Fibroblast of villous mesenchyme (primary cell): ENCODE results near the gene FOSL1. TPM values are rescaled to one million over a fixed set of nuclear protein-coding genes. Genes with fewer than 3 reads are reported as not detected.

Experiments used
- DNase-seq: peaks from one replicate; pipeline ENCODE4 v3.0.0-alpha.2; 2010; ENCODE audit warnings: low read depth
- H3K4me3 ChIP-seq: 2 replicates; pipeline ENCODE4 v1.5.1; 2011; ENCODE audit warnings: low read depth, mild to moderate bottlenecking, low read length
- total RNA-seq: library from RNA; depleted of rRNA; stranded (reverse); fragments of >200 nt; gene quantifications from 2 replicates; pipeline ENCODE4 v1.2.3, GENCODE V29; 2012
- TF ChIP-seq, protein P1 (sequence below): IDR thresholded peaks from 2 replicates; pipeline ENCODE4 v1.5.1; 2012; ENCODE audit warnings: low read depth, mild to moderate bottlenecking, low read length; ENCODE audit not compliant: insufficient read depth

The FOSL1 gene
- total RNA-seq, 1 donor, result 41.0 TPM

DNA sequence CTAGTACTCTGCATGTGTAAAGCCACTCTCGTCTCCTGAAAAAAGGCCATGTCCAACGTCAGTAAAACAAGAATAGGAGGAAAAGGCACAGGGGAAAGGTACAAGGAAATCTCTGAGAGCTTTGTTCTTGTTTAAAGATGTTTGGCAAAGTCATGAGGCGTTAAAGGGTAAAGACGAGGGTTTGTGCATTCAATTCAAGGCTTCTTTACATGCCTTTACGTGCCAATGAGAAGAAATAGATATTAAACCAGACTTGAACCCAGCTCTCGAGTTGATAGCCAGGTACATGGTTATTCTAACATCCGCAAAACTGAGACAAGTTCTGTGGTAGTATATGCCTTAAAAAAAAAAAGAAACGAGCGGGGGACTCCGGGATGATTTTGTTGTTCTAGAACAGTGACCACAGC lies 41.5 kb downstream of the FOSL1 start:
- TF ChIP-seq, protein P1, sequence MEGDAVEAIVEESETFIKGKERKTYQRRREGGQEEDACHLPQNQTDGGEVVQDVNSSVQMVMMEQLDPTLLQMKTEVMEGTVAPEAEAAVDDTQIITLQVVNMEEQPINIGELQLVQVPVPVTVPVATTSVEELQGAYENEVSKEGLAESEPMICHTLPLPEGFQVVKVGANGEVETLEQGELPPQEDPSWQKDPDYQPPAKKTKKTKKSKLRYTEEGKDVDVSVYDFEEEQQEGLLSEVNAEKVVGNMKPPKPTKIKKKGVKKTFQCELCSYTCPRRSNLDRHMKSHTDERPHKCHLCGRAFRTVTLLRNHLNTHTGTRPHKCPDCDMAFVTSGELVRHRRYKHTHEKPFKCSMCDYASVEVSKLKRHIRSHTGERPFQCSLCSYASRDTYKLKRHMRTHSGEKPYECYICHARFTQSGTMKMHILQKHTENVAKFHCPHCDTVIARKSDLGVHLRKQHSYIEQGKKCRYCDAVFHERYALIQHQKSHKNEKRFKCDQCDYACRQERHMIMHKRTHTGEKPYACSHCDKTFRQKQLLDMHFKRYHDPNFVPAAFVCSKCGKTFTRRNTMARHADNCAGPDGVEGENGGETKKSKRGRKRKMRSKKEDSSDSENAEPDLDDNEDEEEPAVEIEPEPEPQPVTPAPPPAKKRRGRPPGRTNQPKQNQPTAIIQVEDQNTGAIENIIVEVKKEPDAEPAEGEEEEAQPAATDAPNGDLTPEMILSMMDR, result no peak
- peak overlapping the region; percentile 98 for H3K4me3 ChIP-seq

DNA sequence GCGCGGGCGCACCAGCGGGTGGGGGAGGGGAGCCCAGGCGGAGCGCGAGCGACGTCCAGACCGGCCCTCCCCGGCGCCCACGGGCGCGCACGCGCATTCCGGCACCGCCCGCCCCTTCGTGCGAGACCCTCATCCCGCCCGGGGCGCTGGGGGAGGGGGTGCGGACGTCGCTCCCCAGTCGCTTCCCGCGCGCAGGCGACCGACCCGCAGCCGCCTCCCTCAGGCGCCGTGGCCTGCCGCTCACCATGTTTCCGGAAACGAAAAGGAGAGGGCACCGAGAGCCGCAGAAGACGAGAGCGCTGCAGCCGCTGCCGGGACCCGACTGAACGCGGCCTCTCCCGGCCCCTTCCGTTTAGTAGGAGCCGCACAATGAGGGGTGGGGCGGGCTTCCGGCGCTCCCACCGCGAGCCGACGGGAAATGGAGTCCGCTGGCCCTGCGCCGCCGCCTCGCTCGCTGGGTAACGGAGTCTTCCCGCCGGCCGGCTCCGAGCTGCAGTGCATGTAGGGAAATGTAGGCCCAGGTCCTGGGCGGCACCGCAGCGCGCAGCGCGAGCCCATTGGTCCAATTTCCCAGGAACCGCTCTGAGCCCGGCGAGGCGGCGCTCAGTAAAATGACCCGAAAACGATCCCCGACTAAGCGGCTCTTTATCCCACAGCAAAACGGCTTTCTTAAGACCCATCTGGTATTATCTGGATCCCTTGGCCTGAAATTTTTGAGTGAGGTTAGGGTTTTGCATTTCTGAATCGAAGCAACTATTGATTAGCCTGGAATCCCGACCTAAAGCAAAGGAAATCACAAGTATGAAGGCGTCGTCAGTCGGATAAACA lies 42.1 kb downstream of the FOSL1 start, which contains the start of gene CFL1:
Gene CFL1, minus strand, starts transcription at position 328 of the 828 bp plus-strand sequence. Its CDS starts 81 bp downstream, at position 247.
- DNase-seq, result peak; percentile 98
- H3K4me3 ChIP-seq, result peak within 1 kb of the TSS; percentile 98
- TF ChIP-seq, protein P1, result no peak

More for the DNA sequence above, 41.5 kb downstream of the FOSL1 start:
- no peak for DNase-seq

DNA sequence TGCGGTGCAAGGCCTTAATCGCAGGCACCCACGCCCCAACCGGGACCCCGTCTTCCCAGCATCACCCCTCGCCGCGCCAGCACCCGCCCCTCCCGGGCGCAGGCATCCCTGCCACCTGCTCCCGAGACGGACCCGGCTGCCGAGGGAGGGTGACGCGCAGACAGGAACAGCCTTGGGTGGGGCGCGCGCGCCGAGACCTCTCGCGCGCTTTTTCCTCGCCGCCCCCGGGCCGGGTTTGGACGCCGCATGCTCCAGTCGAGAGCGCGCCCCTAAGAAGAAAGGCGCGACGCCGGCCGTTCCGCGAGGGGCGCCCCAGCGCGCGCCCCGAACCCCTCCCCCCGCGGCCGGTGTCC lies 42.7 kb downstream of the FOSL1 start:
- H3K4me3 ChIP-seq, result peak overlapping the region; percentile 98
- no peak for DNase-seq
- TF ChIP-seq, protein P1, result no peak

DNA sequence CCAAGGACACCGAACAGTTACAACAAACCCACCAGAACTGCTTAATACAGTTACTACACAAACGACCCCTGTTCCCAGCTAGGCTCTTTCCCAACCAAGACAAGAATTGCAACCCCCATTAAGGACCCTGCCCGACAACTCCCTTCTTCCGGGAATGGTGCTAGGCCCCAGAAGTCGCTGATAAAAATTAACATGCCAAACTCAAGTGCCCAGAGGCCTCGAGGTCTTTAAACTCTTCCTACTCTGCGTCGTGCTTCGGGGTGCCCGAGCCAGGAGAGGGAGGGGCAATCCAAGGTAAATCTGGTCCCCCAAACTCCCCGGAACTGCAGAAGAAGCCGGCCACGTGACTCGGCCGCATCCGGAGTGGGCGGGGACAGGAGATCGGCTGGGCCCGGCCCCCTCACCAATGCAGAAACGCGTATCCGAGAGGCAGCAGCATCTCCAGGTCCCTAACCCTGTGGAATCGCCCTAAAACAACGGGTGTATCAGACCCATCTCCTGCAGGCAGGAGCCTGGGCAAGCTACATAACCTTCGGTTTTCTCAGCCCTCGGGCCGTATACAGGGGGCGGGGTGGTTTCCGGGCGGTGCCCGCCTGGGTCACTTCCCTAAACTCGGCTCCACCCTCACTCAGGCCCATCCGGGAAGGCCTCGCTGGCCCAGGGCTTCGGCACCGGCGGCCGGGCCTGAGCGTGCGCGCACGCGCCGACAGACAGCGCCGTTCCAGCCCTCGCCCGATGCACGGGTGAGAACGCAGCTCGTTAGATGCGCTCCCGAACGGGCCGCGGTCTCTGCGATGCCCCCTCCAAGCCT lies 43.3 kb downstream of the FOSL1 start:
- H3K4me3 ChIP-seq, result peak overlapping the region; percentile 98
- peak; percentile 70 for DNase-seq
- TF ChIP-seq, protein P1, result no peak

DNA sequence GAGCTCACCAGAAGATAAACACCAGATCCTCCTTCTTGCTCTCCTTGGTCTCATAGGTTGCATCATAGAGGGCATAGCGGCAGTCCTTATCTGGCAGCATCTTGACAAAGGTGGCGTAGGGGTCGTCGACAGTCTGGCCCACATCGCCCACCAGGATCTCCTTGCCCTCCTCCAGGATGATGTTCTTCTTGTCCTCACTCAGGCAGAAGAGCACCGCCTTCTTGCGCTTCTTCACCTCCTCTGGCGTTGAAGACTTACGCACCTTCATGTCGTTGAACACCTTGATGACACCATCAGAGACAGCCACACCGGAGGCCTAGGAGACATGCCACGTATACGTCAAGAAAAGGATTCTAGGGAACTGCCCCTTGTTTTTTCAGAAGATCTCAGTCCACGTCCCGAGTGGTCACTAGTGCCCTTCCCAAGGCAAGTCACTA lies 44.2 kb downstream of the FOSL1 start:
- DNase-seq, result no peak
- TF ChIP-seq, protein P1, result no peak
- peak overlapping the region; percentile 98 for H3K4me3 ChIP-seq

DNA sequence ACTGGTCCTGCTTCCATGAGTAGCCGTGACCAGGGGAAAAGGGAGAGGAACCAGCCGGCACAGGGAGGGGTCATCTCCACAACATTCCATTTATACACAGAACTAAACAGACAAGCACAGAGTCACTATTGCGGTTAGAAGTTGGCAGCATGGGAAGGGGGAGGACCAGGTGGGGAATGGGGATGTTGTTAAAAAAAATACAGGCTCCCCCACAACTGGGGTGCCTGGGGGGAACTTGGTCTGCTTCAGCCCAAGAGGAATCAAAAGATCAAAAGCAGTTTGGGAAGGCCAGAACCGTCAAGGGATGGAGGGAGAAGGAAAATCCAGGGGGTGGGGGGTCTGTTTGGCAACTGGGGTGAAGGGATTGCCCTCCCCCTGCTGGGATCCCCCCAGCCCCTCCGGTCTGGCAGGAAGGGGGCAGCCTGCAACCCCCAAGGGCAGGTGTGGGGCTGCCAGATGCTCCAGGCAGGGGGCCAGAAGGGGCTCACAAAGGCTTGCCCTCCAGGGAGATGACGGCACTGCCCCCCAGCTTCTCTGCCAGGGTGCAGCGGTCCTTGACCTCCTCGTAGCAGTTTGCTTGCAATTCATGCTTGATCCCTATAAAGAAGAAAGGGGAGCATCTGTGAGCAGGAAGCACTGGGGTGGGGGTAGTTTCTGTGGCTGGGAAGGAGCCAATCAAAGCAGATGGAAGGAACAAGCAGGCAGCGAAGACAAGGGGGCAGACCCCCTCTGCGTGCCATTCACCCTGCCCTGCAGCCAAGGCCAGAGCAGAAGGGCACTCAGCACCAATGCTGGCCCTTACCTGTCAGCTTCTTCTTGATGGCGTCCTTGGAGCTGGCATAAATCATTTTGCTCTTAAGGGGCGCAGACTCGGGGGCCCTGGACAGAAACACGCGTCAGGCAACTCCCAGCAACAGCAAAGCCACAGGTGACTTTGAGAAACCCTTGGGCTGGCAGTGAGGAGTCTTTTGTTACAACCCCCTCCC lies 45.0 kb downstream of the FOSL1 start:
- DNase-seq, result no peak
- no peak overlapping the region for H3K4me3 ChIP-seq
- TF ChIP-seq, protein P1, result no peak
